GM23338 (cell line): ENCODE data around the gene KANK4. TPM values are rescaled to one million over a fixed set of nuclear protein-coding genes. Genes with fewer than 3 reads are reported as not detected.

ENCODE experiments used
- ATAC-seq: fragments of 200-7000 bp; cut with Tn5 transposase; 3 replicates; pipeline ENCODE4 v1.9.1; 2020
- DNase-seq: peaks from one replicate; pipeline ENCODE4 v3.0.0-alpha.2; 2015; ENCODE audit warnings: low spot score
- H2AFZ ChIP-seq: fragments of 200-600 bp; sonication (generic); 2 replicates; pipeline ENCODE4 v1.8.0; 2016; ENCODE audit warnings: antibody characterized with exemption, mild to moderate bottlenecking, moderate library complexity
- H3F3A ChIP-seq: fragments of 200-600 bp; sonication (generic); replicated peaks from 2 replicates; pipeline ENCODE4 v1.8.0; 2017; ENCODE audit warnings: antibody characterized with exemption, mixed run types, low read depth
- H3K27ac ChIP-seq: fragments of 200-600 bp; sonication (generic); 2 replicates; pipeline ENCODE4 v1.6.1; 2016; ENCODE audit warnings: low read depth
- H3K27me3 ChIP-seq: fragments of 200-600 bp; sonication (generic); 2 replicates; pipeline ENCODE4 v1.8.0; 2016; ENCODE audit warnings: mild to moderate bottlenecking, mixed run types, moderate library complexity; ENCODE audit not compliant: insufficient read depth
- H3K36me3 ChIP-seq: fragments of 200-600 bp; sonication (generic); 2 replicates; pipeline ENCODE4 v1.8.0; 2016; ENCODE audit warnings: mild to moderate bottlenecking; ENCODE audit not compliant: insufficient read depth
- H3K4me1 ChIP-seq: fragments of 200-600 bp; sonication (generic); 2 replicates; pipeline ENCODE4 v1.8.0; 2016; ENCODE audit warnings: mild to moderate bottlenecking, moderate library complexity; ENCODE audit not compliant: insufficient read depth
- H3K4me2 ChIP-seq: fragments of 200-600 bp; sonication (generic); 2 replicates; pipeline ENCODE4 v1.7.1; 2017; ENCODE audit warnings: mixed run types
- H3K4me3 ChIP-seq: fragments of 200-600 bp; sonication (generic); 2 replicates; pipeline ENCODE4 v1.6.1; 2016; ENCODE audit warnings: mixed run types
- H3K79me2 ChIP-seq: fragments of 200-600 bp; sonication (generic); replicated peaks from 2 replicates; pipeline ENCODE4 v1.8.0; 2017; ENCODE audit warnings: mild to moderate bottlenecking; ENCODE audit not compliant: insufficient read depth
- H3K9me2 ChIP-seq: fragments of 200-600 bp; sonication (generic); 2 replicates; pipeline ENCODE4 v1.8.0; 2017; ENCODE audit not compliant: insufficient read depth
- H4K20me1 ChIP-seq: fragments of 200-600 bp; sonication (generic); replicated peaks from 2 replicates; pipeline ENCODE4 v1.8.0; 2017; ENCODE audit warnings: mild to moderate bottlenecking; ENCODE audit not compliant: insufficient read depth
- H3K27ac Mint-ChIP-seq: 2 replicates; pipeline ENCODE4 v1.8.0; 2020; ENCODE audit warnings: inconsistent platforms, mild to moderate bottlenecking, moderate library complexity, mixed read lengths
- H3K27me3 Mint-ChIP-seq: 3 replicates; pipeline ENCODE4 v1.8.0; 2022; ENCODE audit warnings: low read depth, mild to moderate bottlenecking, moderate library complexity, mixed read lengths, inconsistent platforms; ENCODE audit not compliant: insufficient read depth, poor library complexity
- H3K36me3 Mint-ChIP-seq: 3 replicates; pipeline ENCODE4 v1.8.0; 2021; ENCODE audit warnings: low read depth, mild to moderate bottlenecking, inconsistent platforms, moderate library complexity, mixed read lengths
- H3K4me1 Mint-ChIP-seq: 3 replicates; pipeline ENCODE4 v1.8.0; 2020; ENCODE audit warnings: mild to moderate bottlenecking, inconsistent platforms, mixed read lengths
- H3K4me3 Mint-ChIP-seq: 3 replicates; pipeline ENCODE4 v1.8.0; 2021; ENCODE audit warnings: moderate library complexity, mild to moderate bottlenecking, inconsistent platforms, mixed read lengths
- H3K9me3 Mint-ChIP-seq: 3 replicates; pipeline ENCODE4 v1.8.0; 2020; ENCODE audit warnings: moderate library complexity, mild to moderate bottlenecking, inconsistent platforms, mixed read lengths
- CREB1 ChIP-seq: fragments of 250-450 bp; sonication (Bioruptor Pico); IDR thresholded peaks from 2 replicates; pipeline ENCODE4 v1.5.0; 2020; ENCODE audit warnings: low read depth, mild to moderate bottlenecking, moderate library complexity
- ETS1 ChIP-seq: IDR thresholded peaks from 2 replicates; pipeline ENCODE4 v1.6.1; 2016; ENCODE audit warnings: antibody characterized with exemption
- EZH2 ChIP-seq: fragments of 200-600 bp; sonication (generic); IDR thresholded peaks from one replicate; pipeline ENCODE4 v1.8.0; 2017; ENCODE audit warnings: antibody characterized with exemption, mild to moderate bottlenecking, low read depth; ENCODE audit not compliant: unreplicated experiment
- EZH2phosphoT487 ChIP-seq: fragments of 200-600 bp; sonication (generic); IDR thresholded peaks from one replicate; pipeline ENCODE4 v1.8.1; 2018; ENCODE audit warnings: antibody characterized with exemption; ENCODE audit not compliant: unreplicated experiment
- JUNB ChIP-seq: IDR thresholded peaks from one replicate; pipeline ENCODE4 v1.6.1; 2016; ENCODE audit warnings: antibody characterized with exemption; ENCODE audit not compliant: unreplicated experiment
- NANOG ChIP-seq: IDR thresholded peaks from 2 replicates; pipeline ENCODE4 v1.6.1; 2016; ENCODE audit warnings: antibody characterized with exemption, borderline replicate concordance
- POLR2AphosphoS5 ChIP-seq: IDR thresholded peaks from 2 replicates; pipeline ENCODE4 v1.6.1; 2016; ENCODE audit warnings: antibody characterized with exemption, low read depth
- STAT1 ChIP-seq: IDR thresholded peaks from one replicate; pipeline ENCODE4 v1.6.1; 2016; ENCODE audit warnings: antibody characterized with exemption; ENCODE audit not compliant: unreplicated experiment
- ZNF114 ChIP-seq: fragments of 250-450 bp; sonication (Bioruptor Pico); IDR thresholded peaks from 2 replicates; pipeline ENCODE4 v1.5.0; 2020; ENCODE audit warnings: mild to moderate bottlenecking, moderate library complexity
- ZNF331 ChIP-seq: fragments of 250-450 bp; sonication (Bioruptor Pico); IDR thresholded peaks from 2 replicates; pipeline ENCODE4 v1.5.0; 2020; ENCODE audit warnings: low read depth, mild to moderate bottlenecking, moderate library complexity
- polyA plus RNA-seq: library from polyadenylated mRNA; unstranded; fragments of >200 nt; fragmentation: Nextera tagmentation; extraction: Ambion mirVana; gene quantifications from 2 replicates; pipeline ENCODE4 v1.2.1, GENCODE V29; 2016
- total RNA-seq: library from RNA; depleted of rRNA; stranded (reverse); fragments of >200 nt; shearing (Covaris generic); gene quantifications from 2 replicates; pipeline ENCODE4 v1.2.3, GENCODE V29; 2014
- TF ChIP-seq, protein P1 (sequence below): IDR thresholded peaks from one replicate; pipeline ENCODE4 v1.6.1; 2018; ENCODE audit warnings: antibody characterized with exemption; ENCODE audit not compliant: unreplicated experiment
- TF ChIP-seq, protein P2 (sequence below), 2 experiments: fragments of 200-600 bp in 1 of 2; sonication (generic) in 1 of 2; conservative IDR thresholded peaks; 2 replicates each; pipeline versions ENCODE4 v1.5.1 to v1.6.1; 2016 to 2017; ENCODE audit warnings: antibody characterized with exemption in 2 of 2, low read depth in 2 of 2, mild to moderate bottlenecking in 2 of 2, moderate library complexity in 1 of 2

The KANK4 gene
- total and polyA plus RNA-seq, 2 experiments from 2014 or later, result 0.31 to 0.42 TPM

GRCh38 chr1:62307446-62307845 is 11.8 kb downstream of the KANK4 start (continued):
- TF ChIP-seq, protein P1, sequence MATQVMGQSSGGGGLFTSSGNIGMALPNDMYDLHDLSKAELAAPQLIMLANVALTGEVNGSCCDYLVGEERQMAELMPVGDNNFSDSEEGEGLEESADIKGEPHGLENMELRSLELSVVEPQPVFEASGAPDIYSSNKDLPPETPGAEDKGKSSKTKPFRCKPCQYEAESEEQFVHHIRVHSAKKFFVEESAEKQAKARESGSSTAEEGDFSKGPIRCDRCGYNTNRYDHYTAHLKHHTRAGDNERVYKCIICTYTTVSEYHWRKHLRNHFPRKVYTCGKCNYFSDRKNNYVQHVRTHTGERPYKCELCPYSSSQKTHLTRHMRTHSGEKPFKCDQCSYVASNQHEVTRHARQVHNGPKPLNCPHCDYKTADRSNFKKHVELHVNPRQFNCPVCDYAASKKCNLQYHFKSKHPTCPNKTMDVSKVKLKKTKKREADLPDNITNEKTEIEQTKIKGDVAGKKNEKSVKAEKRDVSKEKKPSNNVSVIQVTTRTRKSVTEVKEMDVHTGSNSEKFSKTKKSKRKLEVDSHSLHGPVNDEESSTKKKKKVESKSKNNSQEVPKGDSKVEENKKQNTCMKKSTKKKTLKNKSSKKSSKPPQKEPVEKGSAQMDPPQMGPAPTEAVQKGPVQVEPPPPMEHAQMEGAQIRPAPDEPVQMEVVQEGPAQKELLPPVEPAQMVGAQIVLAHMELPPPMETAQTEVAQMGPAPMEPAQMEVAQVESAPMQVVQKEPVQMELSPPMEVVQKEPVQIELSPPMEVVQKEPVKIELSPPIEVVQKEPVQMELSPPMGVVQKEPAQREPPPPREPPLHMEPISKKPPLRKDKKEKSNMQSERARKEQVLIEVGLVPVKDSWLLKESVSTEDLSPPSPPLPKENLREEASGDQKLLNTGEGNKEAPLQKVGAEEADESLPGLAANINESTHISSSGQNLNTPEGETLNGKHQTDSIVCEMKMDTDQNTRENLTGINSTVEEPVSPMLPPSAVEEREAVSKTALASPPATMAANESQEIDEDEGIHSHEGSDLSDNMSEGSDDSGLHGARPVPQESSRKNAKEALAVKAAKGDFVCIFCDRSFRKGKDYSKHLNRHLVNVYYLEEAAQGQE, result no peak
- TF ChIP-seq CREB1 (CRISPR knock-in tag) (no peak), STAT1 (no peak), NANOG (no peak), EZH2phosphoT487 (no peak), POLR2AphosphoS5 (no peak), EZH2 (no peak)
- TF ChIP-seq, protein P2, sequence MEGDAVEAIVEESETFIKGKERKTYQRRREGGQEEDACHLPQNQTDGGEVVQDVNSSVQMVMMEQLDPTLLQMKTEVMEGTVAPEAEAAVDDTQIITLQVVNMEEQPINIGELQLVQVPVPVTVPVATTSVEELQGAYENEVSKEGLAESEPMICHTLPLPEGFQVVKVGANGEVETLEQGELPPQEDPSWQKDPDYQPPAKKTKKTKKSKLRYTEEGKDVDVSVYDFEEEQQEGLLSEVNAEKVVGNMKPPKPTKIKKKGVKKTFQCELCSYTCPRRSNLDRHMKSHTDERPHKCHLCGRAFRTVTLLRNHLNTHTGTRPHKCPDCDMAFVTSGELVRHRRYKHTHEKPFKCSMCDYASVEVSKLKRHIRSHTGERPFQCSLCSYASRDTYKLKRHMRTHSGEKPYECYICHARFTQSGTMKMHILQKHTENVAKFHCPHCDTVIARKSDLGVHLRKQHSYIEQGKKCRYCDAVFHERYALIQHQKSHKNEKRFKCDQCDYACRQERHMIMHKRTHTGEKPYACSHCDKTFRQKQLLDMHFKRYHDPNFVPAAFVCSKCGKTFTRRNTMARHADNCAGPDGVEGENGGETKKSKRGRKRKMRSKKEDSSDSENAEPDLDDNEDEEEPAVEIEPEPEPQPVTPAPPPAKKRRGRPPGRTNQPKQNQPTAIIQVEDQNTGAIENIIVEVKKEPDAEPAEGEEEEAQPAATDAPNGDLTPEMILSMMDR (conservative IDR thresholded peaks at IDR 0.05; ENCODE audit: low read depth in 2 of 2), result no peak

DNA sequence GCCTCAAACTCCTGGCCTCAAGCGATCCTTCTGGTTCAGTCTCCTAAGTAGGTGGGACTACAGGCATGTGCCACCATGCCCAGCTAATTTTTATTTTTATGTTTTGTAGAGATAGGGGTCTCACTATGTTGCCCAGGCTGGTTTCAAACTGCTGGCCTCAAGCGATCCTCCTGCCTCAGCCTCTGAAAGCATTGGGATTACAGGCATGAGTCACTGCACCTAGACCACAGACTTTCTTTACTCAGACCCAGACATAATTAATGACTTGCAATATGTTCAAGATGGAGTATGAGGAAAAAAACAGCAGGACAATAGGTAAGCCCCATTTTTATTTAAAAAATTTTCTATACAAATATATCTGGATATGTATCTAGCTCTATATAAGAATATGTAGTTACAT is 13.2 kb downstream of the KANK4 start:
- ATAC-seq, result no peak
- Mint-ChIP-seq H3K36me3 (no peaks in the 10 kb centered on the region), H3K27ac (no peak overlapping the region), H3K9me3 (no peaks in the 10 kb centered on the region), H3K4me1 (no peaks in the 10 kb centered on the region; the same call in 1 of the 3 replicates), H3K4me3 (no peak overlapping the region), H3K27me3 (no peaks in the 10 kb centered on the region)
- no peaks in the 10 kb centered on the region for H3K4me1 ChIP-seq
- DNase-seq, result no peak
- H3K9me2 ChIP-seq, result peaks cover 4% of the 10 kb centered on the region
- no peak overlapping the region for H2AFZ ChIP-seq
- H3K79me2 ChIP-seq, result no peaks in the 10 kb centered on the region
- no peaks in the 10 kb centered on the region for H3F3A ChIP-seq
- H3K27ac ChIP-seq, result no peak overlapping the region
- peaks cover 5% of the 10 kb centered on the region; the same call in 1 of the 2 replicates for H3K27me3 ChIP-seq
- no peak overlapping the region for H3K4me2 ChIP-seq
- no peaks in the 10 kb centered on the region for H4K20me1 ChIP-seq
- H3K36me3 ChIP-seq, result no peaks in the 10 kb centered on the region
- H3K4me3 ChIP-seq, result no peak overlapping the region
- no peak for TF ChIP-seq CREB1 (CRISPR knock-in tag)
- no peak for TF ChIP-seq ZNF331 (CRISPR knock-in tag)
- TF ChIP-seq JUNB, result no peak
- TF ChIP-seq EZH2, result no peak
- TF ChIP-seq, protein P1, result no peak
- TF ChIP-seq ETS1, result no peak
- TF ChIP-seq ZNF114 (CRISPR knock-in tag), result no peak
